HG02642 (cell line): ENCODE data around the gene TCP10L.
"Not testable (repeated sequence)": the region's sequence is repeated elsewhere in the genome, so short reads cannot be mapped to it uniquely, and the experiment has no call there.

Experiments
- ATAC-seq: cut with Tn5 transposase; IDR thresholded peaks from one replicate; pipeline ENCODE4 v1.9.1; 2021; ENCODE audit warnings: mild to moderate bottlenecking; ENCODE audit not compliant: unreplicated experiment, poor library complexity

The TCP10L gene

DNA sequence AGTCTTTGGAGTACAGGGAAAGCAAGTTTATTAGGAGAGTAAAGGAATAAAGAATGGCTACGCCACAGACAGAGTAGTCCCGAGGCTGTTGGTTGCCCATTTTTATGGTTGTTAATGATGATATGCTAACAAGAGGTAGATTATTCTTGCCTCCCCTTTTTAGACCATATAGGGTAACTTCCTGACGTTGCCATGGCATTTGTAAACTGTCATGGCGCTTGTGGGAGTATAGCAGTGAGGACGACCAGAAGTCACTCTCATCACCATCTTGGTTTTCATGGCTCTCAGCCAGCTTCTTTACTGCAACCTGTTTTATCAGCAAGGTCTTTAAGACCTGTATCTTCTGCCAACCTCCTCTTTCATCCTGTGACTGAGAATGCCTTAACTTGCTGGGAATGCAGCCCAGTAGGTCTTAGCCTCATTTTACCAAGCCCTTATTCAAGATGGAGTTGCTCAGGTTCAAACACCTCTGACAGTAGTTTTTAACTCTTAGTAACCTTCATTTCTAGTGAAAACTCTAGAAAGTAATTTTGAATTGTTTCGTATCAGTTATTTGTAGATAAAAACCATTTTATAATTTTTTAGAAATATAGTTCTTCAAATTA lies 26.2 kb downstream of the TCP10L start:
- no peak for ATAC-seq

- ATAC-seq = no peak
Observed at GRCh38 chr21:32558106-32558505, 27.2 kb downstream of the TCP10L start.

- no peak for ATAC-seq
Observed at GRCh38 chr21:32554832-32555638, 30.3 kb downstream of the TCP10L start.

GRCh38 chr21:32549886-32550285 lies 35.4 kb downstream of the TCP10L start:
- ATAC-seq = no peak

GRCh38 chr21:32549440-32549839 lies 35.9 kb downstream of the TCP10L start:
- ATAC-seq = no peak

DNA sequence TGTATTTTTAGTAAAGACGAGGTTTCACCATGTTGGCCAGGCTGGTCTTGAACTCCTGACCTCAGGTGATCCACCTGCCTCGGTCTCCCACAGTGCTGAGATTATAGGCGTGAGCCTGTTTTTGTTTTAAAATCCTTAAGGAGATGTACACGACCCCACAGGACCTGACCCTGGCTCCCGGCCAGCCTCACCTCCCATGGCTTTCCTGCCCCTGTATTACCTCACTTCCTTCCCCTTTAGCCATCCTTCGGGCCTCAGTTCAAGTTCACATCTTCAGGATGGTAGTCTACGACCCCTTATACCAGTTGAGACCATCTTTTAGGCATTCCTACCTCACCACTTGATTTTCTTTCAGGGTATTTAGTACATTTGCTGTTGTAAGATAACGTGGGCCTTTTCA lies 36.3 kb downstream of the TCP10L start:
- ATAC-seq = no peak

- ATAC-seq = no peak
Observed at GRCh38 chr21:32547018-32547417, 38.3 kb downstream of the TCP10L start.

GRCh38 chr21:32545948-32546441 lies 39.3 kb downstream of the TCP10L start:
- ATAC-seq = no peak

DNA sequence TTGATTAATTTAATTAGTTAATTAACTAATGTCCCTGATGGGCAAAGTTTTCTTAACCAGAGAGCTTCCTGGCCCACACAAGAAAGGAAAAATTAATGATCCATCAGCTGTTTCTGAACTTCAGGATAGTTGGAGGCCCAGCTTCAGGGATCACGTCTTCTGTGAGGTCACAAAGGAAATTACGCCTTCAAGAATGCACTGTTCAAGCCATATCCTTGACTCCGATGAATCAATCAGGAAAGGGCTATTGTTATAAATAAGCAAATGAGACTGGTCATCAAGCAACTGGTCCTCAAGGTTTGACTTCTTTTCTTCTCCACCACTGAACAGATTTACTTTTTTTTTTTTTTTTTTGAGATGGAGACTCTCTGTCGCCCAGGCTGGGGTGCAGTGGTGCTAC lies 40.6 kb downstream of the TCP10L start:
- ATAC-seq = no peak

GRCh38 chr21:32543975-32544374 lies 41.3 kb downstream of the TCP10L start:
- no peak for ATAC-seq

DNA sequence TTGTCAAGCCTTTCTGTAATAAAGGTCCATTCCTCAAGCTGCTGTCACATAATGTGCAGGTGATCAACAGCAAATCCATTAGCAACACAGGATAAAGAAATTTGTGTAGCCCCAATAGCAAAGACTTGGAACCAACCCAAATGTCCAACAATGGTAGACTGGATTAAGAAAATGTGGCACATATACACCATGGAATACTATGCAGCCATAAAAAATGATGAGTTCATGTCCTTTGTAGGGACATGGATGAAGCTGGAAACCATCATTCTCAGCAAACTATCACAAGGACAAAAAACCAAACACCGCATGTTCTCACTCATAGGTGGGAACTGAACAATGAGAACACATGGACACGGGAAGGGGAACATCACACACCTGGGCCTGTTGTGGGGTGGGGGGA lies 42.3 kb downstream of the TCP10L start:
- not testable (repeated sequence) for ATAC-seq

GRCh38 chr21:32539378-32539777 lies 45.9 kb downstream of the TCP10L start:
- no peak for ATAC-seq

- no peak for ATAC-seq
Observed at GRCh38 chr21:32538147-32538792, 47.1 kb downstream of the TCP10L start.

GRCh38 chr21:32537569-32537881 lies 47.8 kb downstream of the TCP10L start:
- ATAC-seq = no peak

DNA sequence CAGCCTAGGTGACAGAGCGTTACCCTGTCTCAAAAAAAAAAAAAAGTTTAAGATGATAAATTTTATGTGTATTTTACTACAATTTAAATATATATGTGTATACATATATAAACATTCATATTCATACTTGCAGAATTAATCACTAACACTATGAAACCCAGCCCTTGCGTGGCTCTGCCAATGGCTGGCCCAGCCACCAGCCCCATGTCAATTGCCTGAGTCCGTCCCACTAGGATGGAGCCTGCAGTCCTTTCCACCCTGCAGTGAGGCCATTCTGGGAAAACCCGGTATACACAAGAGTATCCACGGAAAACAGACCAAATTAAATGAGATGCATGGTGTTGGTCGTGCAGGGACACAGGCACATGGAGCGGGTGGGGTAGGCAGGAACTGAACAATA lies 49.7 kb downstream of the TCP10L start:
- no peak for ATAC-seq

GRCh38 chr21:32534113-32534512 lies 51.2 kb downstream of the TCP10L start:
- ATAC-seq = no peak

DNA sequence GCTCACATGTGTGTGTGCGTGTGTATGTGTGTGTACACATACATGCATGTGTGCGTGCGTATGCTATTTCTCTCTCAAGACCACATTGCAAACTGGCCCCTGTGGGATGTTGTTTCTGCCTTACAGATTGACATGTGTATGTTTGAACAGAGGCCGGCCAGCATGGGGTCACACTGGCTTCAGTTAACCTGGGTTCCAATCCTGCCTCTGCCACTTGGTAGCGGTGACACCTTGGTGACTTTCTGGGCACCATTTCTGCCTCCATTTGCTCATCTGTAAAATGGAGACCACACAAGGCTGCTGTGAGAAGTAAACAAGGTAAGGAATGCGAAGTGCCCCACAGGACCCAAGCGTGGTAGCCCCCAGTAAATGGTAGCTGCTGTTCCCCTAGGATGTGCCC lies 51.7 kb downstream of the TCP10L start:
- ATAC-seq = no peak

GRCh38 chr21:32533053-32533452 lies 52.3 kb downstream of the TCP10L start:
- no peak for ATAC-seq

- no peak for ATAC-seq
Observed at GRCh38 chr21:32532636-32533035, 52.7 kb downstream of the TCP10L start.

DNA sequence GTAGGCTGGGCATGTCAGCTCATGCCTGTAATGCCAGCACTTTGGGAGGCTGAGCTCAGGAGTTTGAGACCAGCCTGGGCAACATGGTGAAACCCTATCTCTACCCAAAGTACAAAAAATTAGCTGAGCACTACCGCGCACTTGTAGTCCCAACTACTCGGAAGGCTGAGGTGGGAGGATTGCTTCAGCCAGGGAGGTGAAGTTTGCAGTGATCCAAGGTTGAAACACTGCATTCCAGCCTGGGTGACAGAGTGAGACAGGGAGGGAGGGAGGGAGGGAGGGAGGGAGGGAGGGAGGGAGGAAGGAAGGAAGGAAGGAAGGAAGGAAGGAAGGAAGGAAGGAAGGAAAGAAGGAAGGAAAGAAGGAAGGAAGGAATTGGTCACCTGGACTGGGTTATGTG lies 53.8 kb downstream of the TCP10L start:
- not testable (repeated sequence) for ATAC-seq

- not testable (repeated sequence) for ATAC-seq
Observed at GRCh38 chr21:32530809-32531208, 54.5 kb downstream of the TCP10L start.
